Adrenal gland (tissue), 5 donors: ENCODE results near the gene SPPL3.

Source experiments
- CTCF ChIP-seq, 6 experiments: fragments of 450-650 bp in 4 of 6; fragments of 200-600 bp in 2 of 6; sonication (generic) in 1 of 6; IDR thresholded peaks; 1 replicate in 5 of 6; 2 replicates in 1 of 6; pipeline versions ENCODE4 v1.5.1 to v1.8.0; 2016 to 2021; ENCODE audit warnings: antibody characterized with exemption in 6 of 6, mild to moderate bottlenecking in 2 of 6, moderate library complexity in 1 of 6
- POLR2A ChIP-seq, 2 donors: fragments of 450-650 bp; IDR thresholded peaks; one replicate each; pipeline ENCODE4 v1.6.1; 2017; ENCODE audit warnings: antibody characterized with exemption in 2 of 2, mild to moderate bottlenecking in 2 of 2, moderate library complexity in 1 of 2
- donor health status: DM: no; HTN: no; CAD: no.

DNA sequence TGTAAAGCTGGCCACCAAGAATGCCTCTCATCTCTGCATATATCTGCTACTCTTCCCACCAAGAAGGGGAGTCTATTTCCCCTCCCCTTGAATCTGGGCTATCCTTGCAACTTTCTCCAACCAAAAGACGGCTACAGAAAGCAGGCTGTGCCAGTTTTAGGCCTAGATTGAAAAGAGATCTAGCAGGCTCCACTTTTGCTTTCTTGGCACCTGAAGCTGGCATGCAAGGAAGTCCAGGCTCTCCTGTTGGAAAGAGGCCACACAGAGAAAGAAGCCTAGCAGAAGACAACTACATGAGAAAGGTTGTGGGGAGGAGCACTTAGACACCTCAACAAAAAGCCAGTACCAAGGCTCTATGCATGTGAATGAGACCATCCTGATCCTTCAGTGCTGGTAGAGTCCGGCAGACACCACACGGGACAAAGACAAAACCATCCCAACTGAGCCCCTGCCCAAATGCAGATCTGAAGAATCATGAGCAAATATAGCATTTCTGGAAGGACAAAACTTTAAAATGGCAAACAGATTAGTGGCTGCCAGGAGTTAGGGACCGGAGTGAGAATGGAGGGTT lies 68.0 kb downstream of the SPPL3 start:
- TF ChIP-seq CTCF (IDR thresholded peaks at IDR 0.05): no peak
- TF ChIP-seq POLR2A (IDR thresholded peaks at IDR 0.05): no peak
